GM19467 (cell line): Measurements from ENCODE around the gene IFFO2.
A peak's percentile ranks its signal among the peaks of the same experiment; 100 is the strongest.

ENCODE experiments used
- ATAC-seq: cut with Tn5 transposase; IDR thresholded peaks from one replicate; pipeline ENCODE4 v1.9.1; 2021; ENCODE audit warnings: mild to moderate bottlenecking, moderate library complexity; ENCODE audit not compliant: unreplicated experiment

IFFO2 gene

DNA sequence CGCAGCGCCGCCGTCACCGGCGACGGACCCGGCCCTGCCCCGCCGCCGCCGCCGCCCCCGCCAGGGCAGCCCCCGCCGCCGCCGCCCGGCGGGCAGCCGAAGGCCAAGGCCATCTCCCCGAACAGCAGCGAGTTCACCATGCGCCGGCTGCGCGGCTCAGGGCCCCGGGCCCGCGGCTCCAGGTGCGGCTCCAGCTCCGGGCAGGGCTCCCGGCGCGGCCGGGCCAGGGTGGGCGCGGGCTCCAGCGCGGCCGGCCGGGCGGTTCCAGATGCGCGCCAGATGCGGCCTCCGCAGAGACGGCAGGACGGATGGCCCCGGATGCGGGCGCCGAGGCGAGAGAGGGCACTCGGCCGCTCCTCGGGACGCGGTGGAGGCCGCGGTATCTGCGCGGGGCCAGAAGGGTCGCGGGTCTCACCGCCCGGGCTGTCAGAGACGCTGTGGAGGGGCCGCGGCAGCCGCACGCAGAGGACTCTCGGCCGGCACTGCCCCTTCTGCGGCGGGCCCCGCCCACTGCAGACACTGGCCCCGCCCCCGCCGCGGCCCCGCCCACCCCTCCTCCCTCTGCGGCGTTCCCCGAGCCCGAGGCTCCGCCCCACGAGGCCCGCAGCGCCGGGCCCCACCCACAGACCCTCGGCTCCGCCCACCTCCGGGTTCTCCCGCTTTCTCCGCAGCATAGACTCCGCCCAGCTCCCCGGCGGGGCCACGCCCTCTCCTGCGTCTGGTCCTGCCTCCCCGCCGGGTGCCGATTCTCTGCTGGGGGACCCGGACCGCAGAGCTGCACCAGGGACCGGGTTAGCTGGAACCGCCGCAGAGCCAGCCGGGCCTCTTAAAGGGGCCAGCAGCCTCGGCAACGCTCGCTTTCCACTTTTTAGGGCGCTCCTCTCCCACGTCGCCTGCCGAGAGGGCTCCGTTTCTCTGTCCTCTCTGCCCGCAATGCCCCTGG, at the start of gene IFFO2:
IFFO2 (minus strand) TSS at position 484 of the 943 bp plus-strand sequence; CDS start at position 140, 344 bp downstream.
- peak; percentile 60 for ATAC-seq

DNA sequence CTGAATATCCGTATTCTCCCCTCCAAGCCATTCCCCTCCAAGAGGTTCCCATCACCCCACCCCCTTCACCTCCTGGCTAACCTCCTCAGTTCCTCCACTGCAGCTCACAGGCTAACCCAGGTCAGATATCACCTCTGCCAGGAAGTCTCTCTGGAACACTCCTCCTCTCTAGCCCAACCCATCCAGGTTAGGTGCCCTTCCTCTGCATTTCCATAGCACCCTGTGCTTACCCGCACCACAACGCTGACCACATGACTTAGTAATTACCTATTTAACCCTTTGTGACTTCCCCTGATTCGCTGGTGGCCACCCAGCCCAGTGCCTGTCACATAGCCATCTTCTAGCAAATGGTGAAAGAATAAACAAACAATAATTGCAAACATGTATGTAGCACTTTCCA, 49.5 kb upstream of the IFFO2 start:
- ATAC-seq = no peak

DNA sequence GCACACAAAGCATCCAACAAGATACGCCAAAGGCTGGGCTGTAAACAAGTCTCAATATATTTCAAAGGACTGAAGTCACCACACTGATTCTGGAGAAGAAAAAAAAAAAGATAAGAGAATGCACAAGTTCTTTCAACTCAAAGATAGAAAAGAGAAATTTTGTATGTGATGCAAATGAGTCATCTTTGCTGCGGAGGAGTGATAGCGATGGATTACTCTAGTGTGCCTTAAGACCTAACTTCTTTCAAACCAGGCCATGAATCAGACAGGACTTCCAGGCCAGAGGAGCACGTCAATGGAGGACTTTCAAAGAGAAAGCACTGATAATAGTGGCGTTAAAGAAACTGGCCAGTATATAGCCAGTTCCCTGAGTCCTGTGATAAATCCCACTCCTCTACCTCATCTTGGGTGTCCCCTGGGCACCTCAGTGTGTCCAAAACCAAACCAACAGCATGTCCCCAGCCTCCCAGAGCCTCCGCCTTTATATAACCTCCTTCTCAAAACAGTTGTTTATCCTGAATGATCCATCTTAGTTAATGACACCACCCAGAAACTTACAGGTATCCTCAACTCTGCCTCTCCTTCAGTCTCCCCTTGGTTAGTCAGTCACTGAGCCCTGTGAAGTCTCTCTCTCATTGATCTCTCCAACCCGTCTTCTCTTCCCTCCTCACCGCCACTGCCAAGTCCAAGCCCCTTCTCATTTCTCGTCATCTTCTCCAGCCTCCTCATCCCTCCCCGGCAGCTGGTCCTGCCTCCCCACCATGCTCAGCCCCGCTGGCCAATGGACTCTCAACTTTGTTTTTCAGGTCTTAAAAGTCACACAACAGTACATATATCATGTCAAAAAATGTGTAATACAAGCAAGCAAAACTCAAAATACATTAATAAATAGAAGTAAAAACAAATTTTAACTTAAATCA, 47.2 kb upstream of the IFFO2 start:
- ATAC-seq = no peak

DNA sequence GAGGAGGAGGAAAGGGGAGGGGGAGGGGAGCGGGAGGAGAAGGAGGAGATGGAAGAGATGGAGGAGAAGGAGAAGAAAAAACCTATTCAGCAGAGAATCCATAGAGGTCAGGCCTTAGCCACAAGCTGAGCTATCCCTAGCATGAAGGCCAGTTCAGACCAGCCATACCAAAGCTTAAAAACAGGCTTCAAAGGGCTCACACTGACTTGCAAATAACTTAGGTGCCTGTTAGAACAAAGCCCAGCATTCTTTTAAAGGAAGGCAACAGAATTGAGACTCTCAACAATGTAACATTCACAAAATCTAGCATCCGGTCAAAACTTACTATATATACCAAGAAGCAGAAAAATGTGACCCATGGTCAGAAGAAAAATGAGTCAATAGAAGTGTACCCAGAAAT, 43.6 kb upstream of the IFFO2 start:
- no peak for ATAC-seq

DNA sequence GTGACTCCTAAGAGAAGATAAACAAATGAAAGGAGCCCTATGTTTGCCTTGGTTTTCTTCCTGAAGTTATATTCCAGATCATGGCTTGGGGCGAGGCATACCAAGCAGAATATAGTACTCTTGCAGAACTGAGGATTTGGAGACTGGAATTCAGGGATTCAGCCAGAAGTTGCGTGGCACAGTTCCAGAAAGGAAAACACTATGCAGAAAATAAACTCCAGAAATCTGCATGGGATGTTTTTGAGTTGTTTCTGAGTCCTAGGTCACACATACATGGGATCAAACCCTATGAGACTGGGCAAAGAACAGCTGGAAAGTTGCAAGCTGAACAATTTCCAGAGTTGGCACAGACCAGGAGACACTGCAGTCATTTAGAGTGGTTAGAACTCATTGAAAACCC, 42.9 kb upstream of the IFFO2 start:
- no peak for ATAC-seq

DNA sequence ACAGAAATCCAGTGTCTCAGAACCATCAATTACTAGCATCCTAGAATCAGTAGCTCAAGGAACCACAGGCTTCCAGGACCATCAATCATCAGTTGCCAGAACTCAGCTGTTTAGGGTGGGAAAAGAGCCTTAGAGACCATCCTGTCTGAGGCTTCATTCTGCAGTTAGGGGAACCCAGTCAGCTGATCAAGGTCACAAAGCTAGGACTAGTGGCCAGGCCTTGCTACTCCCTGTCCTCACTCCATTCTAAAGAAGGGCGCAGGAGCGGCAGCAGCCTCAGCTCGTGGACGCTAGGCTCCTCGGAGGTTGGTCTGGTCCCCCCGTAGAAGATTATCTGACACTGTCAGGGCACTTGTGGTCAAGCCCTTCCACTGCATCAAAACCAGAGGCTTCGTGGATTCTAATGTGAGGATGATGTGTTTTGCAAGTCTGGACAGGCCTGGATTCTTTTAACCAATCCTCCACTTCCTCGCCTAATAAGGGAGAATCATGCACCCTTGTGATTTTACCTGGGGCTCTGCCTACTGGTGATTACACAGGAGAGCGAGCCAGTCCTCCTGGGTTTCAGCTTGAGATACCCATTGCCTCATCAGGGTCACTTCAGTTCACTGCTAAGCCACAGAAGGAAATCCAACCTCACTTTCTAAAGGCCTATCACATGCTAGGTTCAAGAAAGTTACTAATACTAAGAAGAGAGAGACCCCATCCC, 41.7 kb upstream of the IFFO2 start:
- ATAC-seq = no peak

DNA sequence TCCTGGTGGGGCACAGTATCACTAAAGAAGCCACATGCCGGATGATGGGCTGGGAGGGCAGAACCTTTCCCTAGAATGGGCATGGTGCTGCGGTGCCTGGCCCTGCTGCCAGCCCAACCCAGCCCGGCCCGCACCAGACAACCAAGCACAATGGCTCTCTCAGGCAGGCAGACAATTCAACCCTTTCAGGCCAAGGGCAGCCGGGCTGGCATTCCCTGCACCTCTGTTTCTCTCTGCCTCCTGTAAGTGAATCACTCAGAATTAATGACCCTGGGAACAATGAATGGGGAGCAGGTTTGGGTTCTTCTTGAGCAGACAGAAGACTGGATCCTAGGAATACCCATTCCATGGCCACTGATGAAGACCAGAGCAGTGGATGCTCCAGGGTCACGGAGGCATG, 41.0 kb upstream of the IFFO2 start:
- no peak for ATAC-seq

DNA sequence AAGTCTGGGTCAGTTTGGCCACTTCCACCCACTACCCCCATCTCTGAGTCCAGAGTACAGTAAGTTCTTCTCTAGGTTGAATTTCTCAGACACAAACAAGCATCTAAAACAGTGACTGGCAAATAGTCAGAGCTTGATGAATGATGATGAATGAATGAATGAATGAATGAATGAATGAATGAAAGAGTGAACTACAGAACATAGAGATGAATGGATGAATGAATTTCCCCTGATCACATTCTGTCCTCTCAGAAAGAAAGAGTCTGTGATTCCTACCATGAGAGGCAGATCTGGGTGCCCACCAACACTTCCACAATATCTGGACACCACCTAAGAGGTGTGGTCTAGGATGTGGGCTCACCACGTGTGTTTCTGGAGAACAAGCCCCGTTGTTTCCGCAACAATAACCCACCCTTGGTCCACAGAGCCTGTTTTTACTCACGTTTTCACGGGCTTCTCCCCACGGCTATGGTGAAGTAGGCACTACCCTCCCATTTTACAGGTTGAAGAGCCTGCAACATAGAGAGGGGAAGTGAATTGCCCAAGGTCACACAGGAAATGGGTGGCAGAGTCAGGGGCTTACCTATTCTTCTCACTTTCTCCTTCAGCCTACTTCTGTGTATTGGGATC, 40.2 kb upstream of the IFFO2 start:
- no peak for ATAC-seq

DNA sequence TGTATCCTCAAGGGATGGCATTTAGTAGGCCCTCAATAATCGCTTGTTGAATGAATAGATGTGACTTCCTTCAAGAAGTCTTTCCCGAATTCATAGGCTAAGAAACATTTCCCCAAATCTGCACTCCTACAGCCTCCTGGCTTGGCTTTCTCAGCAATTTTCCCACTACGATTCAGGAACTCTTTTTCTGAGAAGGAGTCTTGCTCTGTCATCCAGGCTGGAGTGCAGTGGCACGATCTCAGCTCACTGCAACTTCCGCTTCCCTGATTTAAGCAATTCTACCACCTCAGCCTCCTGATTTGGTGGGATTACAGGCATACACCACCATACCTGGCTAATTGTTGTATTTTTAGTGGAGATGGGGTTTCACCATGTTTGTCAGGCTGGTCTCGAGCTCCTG, 37.9 kb upstream of the IFFO2 start:
- ATAC-seq = no peak

DNA sequence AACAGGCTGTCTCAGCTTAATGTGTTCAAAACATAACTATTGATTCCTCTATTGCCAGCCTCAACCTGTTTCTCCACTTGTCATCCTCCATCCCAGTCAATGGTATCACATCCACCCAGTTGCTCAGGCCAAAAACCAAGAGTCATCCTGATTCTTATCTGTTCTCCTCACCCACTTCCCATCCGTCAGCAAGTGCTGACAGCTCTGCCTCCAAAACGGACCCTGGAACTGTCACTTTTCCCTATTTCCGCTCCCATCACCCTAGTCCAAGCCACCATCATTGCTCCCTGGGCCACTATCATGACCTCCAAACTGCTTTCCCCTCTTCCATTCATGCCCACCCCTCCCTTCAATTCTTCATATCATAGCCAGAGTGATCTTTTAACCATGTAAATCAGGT, 36.2 kb upstream of the IFFO2 start:
- no peak for ATAC-seq

DNA sequence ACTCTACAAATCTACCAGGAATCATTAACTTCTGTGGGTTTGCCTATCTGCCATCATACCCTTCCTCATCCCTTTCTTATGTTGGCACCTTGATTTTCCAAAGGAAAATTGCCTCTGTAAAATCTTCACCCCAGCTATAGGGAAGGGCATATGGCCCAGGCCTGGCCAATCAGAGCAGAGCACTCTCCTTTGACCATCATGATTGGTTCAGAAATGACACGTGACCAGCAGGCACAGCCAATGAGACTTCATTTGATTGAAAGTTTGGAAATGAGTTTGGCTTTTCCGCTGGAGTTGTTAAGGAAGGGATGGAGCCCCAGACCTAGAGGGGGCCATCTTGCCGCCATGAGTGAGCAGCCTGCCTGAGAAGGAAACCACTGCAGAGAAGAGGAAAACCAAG, 35.1 kb upstream of the IFFO2 start:
- no peak for ATAC-seq

DNA sequence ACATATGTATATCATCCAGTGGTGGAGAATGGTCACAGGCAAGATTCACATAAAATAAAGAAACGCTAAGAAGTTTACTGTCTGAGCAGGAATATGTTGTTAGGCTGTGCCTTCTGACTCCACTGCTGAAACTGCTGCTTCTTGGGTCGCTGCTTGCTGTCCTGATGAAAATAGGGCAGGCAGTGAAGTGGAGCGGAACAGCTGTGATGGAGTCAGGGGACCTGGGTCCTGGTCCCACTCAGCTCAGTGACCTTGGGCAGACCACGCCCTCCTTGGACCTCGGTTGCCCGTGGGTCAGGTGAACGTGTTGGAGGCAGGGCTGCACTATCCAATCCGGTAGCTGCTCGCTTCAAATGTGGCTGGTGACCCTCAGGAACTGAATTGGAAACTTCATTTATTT, 33.4 kb upstream of the IFFO2 start:
- no peak for ATAC-seq

DNA sequence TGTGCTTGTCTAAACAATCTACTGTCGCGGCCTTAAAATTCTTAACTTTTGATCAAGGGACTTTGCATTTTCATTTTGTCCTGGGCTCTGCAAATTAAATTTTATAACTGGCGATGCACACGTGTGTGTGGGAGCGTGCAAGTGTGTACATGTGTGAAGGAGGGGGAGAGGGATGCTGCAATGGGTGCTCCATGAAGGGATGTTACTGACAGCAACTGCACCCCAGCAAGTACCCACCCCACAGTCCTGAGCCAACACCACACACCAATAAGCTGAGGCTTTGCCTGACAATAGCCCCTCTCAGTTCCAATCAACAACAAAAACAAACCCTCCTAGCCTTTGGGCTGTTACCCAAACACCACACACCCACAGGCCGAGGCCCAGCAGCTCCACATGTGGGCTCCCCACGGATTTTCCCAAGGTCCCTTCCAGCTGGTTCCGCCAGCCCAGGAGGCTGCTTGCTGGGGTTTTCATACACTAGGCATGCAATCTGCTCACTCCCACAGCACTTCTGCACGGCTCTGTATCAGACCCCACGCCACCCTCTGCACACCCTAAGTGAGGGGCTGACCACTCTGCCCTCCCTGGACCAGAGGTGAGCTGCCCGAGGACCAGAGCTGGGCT, 32.8 kb upstream of the IFFO2 start:
- ATAC-seq = no peak

DNA sequence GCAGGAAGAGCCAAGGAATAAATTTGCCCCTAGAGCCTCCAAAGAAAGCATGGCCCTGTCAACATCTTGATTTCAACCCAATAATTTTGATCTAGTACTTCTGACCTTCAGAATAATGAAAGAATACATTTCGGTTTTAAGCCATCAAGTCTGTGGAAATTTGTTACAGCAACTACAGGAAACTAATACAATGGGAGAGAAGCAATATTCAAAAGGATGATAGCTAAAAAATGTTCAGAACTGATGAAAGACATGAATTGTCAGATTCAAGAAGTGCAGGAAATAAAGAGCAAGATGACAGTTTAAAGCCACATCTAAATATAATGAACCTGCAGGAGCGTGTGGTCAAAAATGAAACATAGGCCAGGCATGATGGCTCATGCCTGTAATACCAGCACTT, 24.8 kb upstream of the IFFO2 start:
- no peak for ATAC-seq

DNA sequence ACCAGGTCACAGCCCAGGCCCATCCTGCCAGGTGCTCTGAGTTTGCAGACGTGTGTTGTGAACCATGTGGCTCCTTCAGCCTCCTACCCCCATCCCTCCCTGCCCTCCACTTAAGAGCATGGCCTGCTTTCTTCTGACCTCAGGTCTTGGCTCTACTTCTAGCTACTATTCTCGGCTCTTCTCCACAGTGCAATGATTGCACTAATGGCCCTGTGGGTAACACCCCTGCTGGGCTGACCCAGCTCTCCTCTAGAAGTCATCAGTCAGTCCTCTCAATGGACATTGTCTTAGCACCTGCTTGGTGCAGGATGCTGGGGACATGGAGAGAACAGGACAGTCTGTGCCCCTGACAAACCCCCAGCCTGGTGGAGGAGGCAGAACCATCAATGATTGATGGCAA, 22.2 kb upstream of the IFFO2 start:
- no peak for ATAC-seq

DNA sequence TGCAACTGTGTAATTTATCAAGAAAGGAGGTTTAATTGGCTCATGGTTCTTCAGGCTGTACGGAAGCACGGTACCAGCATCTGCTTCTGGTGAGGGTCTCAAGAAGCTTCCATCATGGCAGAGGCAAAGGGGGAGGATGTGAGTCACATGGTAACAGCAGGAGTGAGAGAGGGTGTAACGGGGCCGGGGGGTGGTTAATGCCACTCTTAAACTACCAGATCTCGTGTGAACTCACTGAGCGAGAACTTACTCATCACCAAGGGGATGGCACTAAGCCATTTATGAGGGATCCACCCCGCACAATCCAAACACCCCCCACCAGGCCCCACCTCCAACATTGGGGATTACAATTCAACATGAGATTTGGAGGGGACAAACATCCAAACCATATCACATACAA, 21.0 kb upstream of the IFFO2 start:
- no peak for ATAC-seq

DNA sequence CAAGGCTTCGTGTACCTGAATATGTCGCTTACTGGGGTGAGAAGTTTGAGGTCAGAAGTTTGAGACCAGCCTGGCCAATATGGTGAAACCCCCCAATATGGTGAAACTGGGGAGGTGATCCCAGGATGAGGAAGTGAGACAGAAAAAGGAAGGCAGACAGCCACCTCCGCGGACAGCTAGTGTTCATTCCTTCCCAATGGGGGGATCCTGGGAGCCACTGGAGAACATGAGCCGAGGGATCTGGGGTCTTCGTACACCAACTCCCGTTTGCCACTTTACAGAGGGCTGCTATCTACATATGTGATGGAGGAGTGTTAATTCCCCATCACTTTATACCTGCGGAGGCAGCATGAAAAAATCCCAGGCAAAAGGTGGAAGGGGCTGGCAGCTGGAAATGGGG, 19.6 kb upstream of the IFFO2 start:
- ATAC-seq = no peak

DNA sequence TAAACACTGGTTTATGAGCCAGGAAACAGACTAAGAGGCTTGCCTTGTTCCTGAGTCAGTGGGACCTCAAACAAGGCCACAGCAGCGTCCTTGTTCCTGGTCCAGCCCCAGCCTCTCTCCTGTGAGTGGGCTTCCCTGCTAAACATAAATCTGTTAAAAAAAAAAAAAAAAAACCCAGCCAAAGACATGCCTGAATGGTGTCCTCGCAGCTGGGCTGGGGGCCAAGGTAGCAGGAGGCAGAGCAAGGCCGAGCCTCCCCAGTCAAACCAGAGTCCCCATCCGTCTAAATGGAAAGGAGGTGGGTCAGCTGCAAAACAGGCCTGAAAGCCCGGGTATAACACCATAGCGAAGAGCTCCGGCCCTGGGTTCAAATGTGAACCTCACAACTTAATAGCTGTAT, 18.1 kb upstream of the IFFO2 start:
- ATAC-seq = no peak

DNA sequence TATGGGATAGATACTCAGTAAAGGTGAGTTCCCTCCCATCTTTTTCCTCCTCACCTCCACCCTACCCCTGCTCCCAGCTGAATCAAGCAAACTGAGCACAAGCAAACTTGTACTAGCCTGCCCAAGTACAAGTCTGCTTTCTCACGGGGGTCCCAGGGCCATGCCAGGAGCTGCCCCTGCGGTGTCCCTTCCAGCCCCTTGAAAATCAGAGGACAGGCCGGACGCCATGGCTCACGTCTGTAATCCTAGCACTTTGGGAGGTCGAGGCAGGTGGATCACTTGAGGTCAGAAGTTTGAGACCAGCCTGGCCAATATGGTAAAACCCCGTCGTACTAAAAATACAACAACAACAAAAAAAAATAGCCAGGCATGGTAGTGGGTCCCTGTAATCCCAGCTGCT, 17.5 kb upstream of the IFFO2 start:
- ATAC-seq = no peak

DNA sequence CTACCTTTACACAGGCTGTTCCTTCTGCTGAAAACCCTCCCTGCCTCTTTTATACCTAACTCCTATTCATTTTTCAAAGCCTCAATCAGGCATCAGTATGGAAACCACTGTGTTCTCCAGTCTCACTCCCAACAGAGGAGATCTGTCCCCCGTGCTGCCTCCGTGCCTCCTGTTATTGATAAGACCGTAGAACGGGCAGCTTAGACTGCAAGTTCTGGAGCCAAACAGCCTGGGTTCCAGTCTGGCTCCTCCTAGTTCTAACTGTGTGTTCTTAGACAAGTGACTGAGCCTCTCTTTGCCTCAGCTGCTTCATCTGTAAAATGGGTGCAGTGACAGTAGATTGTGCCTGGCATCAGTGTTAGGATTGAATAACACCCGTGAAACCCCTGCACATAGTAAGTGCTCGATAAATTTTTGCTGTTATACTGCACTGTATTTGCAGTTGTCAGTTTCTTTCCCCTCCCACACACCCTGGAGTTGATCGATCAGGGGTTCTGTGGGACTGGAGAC, 17.0 kb upstream of the IFFO2 start:
- no peak for ATAC-seq
